SK-N-SH (cell line): ENCODE measurements around the gene BSG. TPM values are rescaled to one million over a fixed set of nuclear protein-coding genes. Genes with fewer than 3 reads are reported as not detected.

Source experiments
- CTCF ChIA-PET: fragments of 300-600, 350-600 bp; formaldehyde crosslinking; extraction: SDS; loops from one replicate; lab custom pipeline; 2021; lab: Yijun Ruan, JAX
- POLR2A ChIA-PET: fragments of 350-600 bp; sonication (Branson Sonifier 250); formaldehyde crosslinking; extraction: SDS; loops from one replicate; lab custom pipeline; 2020; ENCODE audit warnings: antibody characterized with exemption, inconsistent platforms; lab: Yijun Ruan, JAX
- DNase-seq: peaks from one replicate; pipeline ENCODE4 v3.0.0; 2012
- H2AFZ ChIP-seq: fragments of 200-600 bp; sonication (generic); 2 replicates; pipeline ENCODE4 v1.8.1; 2016; ENCODE audit warnings: antibody characterized with exemption, mild to moderate bottlenecking, low read depth
- H3F3A ChIP-seq: fragments of 200-600 bp; sonication (generic); replicated peaks from 2 replicates; pipeline ENCODE3; 2016; ENCODE audit warnings: antibody characterized with exemption, mild to moderate bottlenecking; ENCODE audit not compliant: insufficient read depth
- H3K27ac ChIP-seq, 2 experiments: fragments of 200-500 bp in 1 of 2; fragments of 200-600 bp in 1 of 2; sonication (Bioruptor generic) in 1 of 2; sonication (generic), shearing (Covaris generic) in 1 of 2; 2 replicates each; pipeline versions ENCODE4 v1.5.1 to v1.6.1; 2014 to 2016; ENCODE audit warnings: low read depth in 2 of 2, inconsistent platforms in 1 of 2, low read length in 1 of 2, mild to moderate bottlenecking in 1 of 2, mixed read lengths in 1 of 2
- H3K27me3 ChIP-seq: fragments of 200-600 bp; sonication (generic), shearing (Covaris generic); 2 replicates; pipeline ENCODE4 v1.6.1; 2016; ENCODE audit warnings: mixed run types; ENCODE audit not compliant: insufficient read depth
- H3K36me3 ChIP-seq, 2 experiments: fragments of 200-500 bp in 1 of 2; fragments of 200-600 bp in 1 of 2; sonication (Bioruptor generic) in 1 of 2; sonication (generic) in 1 of 2; replicated peaks in 1 of 2; 2 replicates each; pipeline versions ENCODE3 to v1.5.1; 2014 to 2016; ENCODE audit warnings: low read length in 1 of 2, mild to moderate bottlenecking in 1 of 2; ENCODE audit not compliant: insufficient read depth in 2 of 2, control insufficient read depth in 1 of 2
- H3K4me1 ChIP-seq, 2 experiments: fragments of 200-500 bp in 1 of 2; fragments of 200-600 bp in 1 of 2; sonication (Bioruptor generic) in 1 of 2; sonication (generic), shearing (Covaris generic) in 1 of 2; 2 replicates each; pipeline versions ENCODE4 v1.5.1 to v1.6.1; 2014 to 2016; ENCODE audit warnings: low read depth in 1 of 2, low read length in 1 of 2, mixed run types in 1 of 2; ENCODE audit not compliant: insufficient read depth in 2 of 2, control insufficient read depth in 1 of 2
- H3K4me2 ChIP-seq: fragments of 200-600 bp; sonication (generic), shearing (Covaris generic); 2 replicates; pipeline ENCODE4 v1.6.1; 2017; ENCODE audit warnings: mixed run types
- H3K4me3 ChIP-seq, 2 experiments: fragments of 200-500 bp in 1 of 2; fragments of 200-600 bp in 1 of 2; sonication (Bioruptor generic) in 1 of 2; sonication (generic), shearing (Covaris generic) in 1 of 2; 2 replicates each; pipeline versions ENCODE4 v1.5.1 to v1.8.1; 2014 to 2016; ENCODE audit warnings: low read depth in 2 of 2, inconsistent platforms in 1 of 2, low read length in 1 of 2, mild to moderate bottlenecking in 1 of 2, mixed read lengths in 1 of 2, moderate library complexity in 1 of 2
- H3K79me2 ChIP-seq: fragments of 200-600 bp; sonication (generic); 2 replicates; pipeline ENCODE4 v1.8.1; 2017; ENCODE audit warnings: mild to moderate bottlenecking; ENCODE audit not compliant: insufficient read depth
- H3K9ac ChIP-seq: fragments of 200-600 bp; sonication (generic); 2 replicates; pipeline ENCODE4 v1.6.1; 2017; ENCODE audit warnings: mixed run types
- H3K9me2 ChIP-seq: fragments of 200-600 bp; sonication (generic); 2 replicates; pipeline ENCODE4 v1.6.1; 2017; ENCODE audit warnings: mixed run types
- H3K9me3 ChIP-seq: fragments of 200-600 bp; sonication (generic); 2 replicates; pipeline ENCODE4 v1.6.1; 2017; ENCODE audit warnings: mixed run types, mild to moderate bottlenecking, moderate library complexity
- H4K20me1 ChIP-seq: fragments of 200-600 bp; sonication (generic); 2 replicates; pipeline ENCODE4 v1.6.1; 2017; ENCODE audit warnings: mild to moderate bottlenecking, mixed run types; ENCODE audit not compliant: insufficient read depth
- ELF1 ChIP-seq: IDR thresholded peaks from 2 replicates; pipeline ENCODE4 v1.4.0; 2012
- GATA2 ChIP-seq: sonication (generic); formaldehyde crosslinking; IDR thresholded peaks from 2 replicates; pipeline ENCODE4 v1.5.0; 2020; ENCODE audit warnings: mild to moderate bottlenecking, missing genetic modification reagents
- IRF3 ChIP-seq: fragments of 150-350 bp; IDR thresholded peaks from 2 replicates; pipeline ENCODE4 v1.6.1; 2016; ENCODE audit warnings: mild to moderate bottlenecking, low read depth, low read length
- MAX ChIP-seq: IDR thresholded peaks from 2 replicates; pipeline ENCODE4 v1.4.0; 2012; ENCODE audit warnings: low read depth
- NFIC ChIP-seq: IDR thresholded peaks from 2 replicates; pipeline ENCODE4 v1.4.0; 2012; ENCODE audit warnings: borderline replicate concordance
- PBX3 ChIP-seq: IDR thresholded peaks from 2 replicates; pipeline ENCODE4; 2012
- POLR2AphosphoS5 ChIP-seq: IDR thresholded peaks from 2 replicates; pipeline ENCODE4 v1.6.1; 2012; ENCODE audit warnings: low read depth, low read length
- RFX5 ChIP-seq: IDR thresholded peaks from 2 replicates; pipeline ENCODE4 v1.6.1; 2012; ENCODE audit warnings: mild to moderate bottlenecking, improper control_type of control experiment, low read length
- TAF1 ChIP-seq: IDR thresholded peaks from 2 replicates; pipeline ENCODE4 v1.6.1; 2012; ENCODE audit warnings: low read depth, mild to moderate bottlenecking, low read length, moderate library complexity, borderline replicate concordance
- TCF12 ChIP-seq: IDR thresholded peaks from 2 replicates; pipeline ENCODE4 v1.4.0; 2012
- TEAD4 ChIP-seq: IDR thresholded peaks from 2 replicates; pipeline ENCODE4 v1.4.0; 2012; ENCODE audit warnings: mild to moderate bottlenecking, borderline replicate concordance; ENCODE audit not compliant: insufficient read depth
- WGBS: methylation state at CpG from one replicate; pipeline ENCODE4 v1.1.6; 2017; ENCODE audit warnings: low lambda C conversion rate; 5-methylcytosine and 5-hydroxymethylcytosine counted together
- polyA plus RNA-seq, 3 experiments: library from polyadenylated mRNA; depleted of rRNA; stranded (reverse); fragments of >200 nt; gene quantifications; 2 replicates each; pipeline ENCODE4 v1.2.3, GENCODE V29; 2012
- TF ChIP-seq, protein P1 (sequence below): IDR thresholded peaks from 2 replicates; pipeline ENCODE4 v1.4.0; 2012; ENCODE audit warnings: low read depth, borderline replicate concordance
- TF ChIP-seq, protein P2 (sequence below): IDR thresholded peaks from 2 replicates; pipeline ENCODE4 v1.6.1; 2012; ENCODE audit warnings: mild to moderate bottlenecking, low read depth, low read length, moderate library complexity

BSG gene
- polyA plus RNA-seq, 1 of the 3 experiments (the other 2 are of a cell fraction) = 835 TPM

DNA sequence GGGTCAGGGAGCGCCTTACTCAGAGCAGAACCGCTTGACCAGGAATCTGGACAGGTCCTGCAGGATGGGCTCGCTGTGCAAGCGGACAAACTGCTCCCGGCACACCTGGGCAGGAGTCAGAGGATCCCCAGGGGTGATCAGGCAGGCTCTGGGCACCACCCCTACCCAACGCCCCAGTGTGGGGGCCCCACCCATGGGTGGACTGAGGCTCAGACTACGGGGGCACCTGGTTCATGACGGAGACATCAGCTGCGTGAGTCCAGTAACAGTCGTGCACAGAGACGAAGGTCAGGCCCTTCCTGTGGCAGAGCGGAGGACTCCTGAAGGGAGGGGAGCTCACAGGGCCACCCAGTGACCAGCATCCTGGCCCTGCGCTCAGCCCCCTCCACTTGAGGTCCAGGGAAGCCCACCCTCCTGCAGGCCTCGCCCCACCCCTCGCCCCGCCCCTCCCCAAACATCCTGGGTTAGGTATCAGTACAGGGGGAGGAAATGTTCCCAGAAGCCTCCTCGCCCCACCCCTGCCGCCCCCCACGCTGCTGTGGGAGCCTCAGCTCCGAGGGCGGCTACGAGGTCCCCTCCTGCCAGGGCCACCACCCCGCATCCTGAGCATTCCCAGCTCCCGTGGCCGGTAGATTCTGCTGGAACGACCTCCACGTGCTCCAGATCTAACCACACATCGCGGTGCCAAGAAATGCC lies 45.3 kb downstream of the BSG start:
- Histone ChIP-seq H3K4me1 (no peaks in the 10 kb centered on the region), H3K27me3 (no peaks in the 10 kb centered on the region), H3K79me2 (no peaks in the 10 kb centered on the region), H3K9me3 (no peaks in the 10 kb centered on the region), H3K27ac (no peak overlapping the region), H3K4me2 (no peak overlapping the region), H3K36me3 (peaks cover 0 to 47% of the 10 kb centered on the region in 2 experiments), H3K9ac (no peak overlapping the region), H3K9me2 (no peaks in the 10 kb centered on the region), H3K4me3 (no peak overlapping the region), H3F3A (no peaks in the 10 kb centered on the region), H4K20me1 (no peaks in the 10 kb centered on the region), H2AFZ (no peak overlapping the region)
- DNase-seq = no peak
- WGBS = 84% methylated on average over 9 of the region's 29 CpGs
- POLR2A ChIA-PET = no interaction called here
- TF ChIP-seq NFIC (no peak), POLR2AphosphoS5 (no peak), MAX (no peak), PBX3 (no peak), RFX5 (no peak), TCF12 (no peak), IRF3 (no peak), TEAD4 (no peak), ELF1 (no peak), TAF1 (no peak), GATA2 (CRISPR knock-in tag) (no peak)
- TF ChIP-seq, protein P1, sequence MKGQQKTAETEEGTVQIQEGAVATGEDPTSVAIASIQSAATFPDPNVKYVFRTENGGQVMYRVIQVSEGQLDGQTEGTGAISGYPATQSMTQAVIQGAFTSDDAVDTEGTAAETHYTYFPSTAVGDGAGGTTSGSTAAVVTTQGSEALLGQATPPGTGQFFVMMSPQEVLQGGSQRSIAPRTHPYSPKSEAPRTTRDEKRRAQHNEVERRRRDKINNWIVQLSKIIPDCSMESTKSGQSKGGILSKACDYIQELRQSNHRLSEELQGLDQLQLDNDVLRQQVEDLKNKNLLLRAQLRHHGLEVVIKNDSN = no peak
- TF ChIP-seq, protein P2, sequence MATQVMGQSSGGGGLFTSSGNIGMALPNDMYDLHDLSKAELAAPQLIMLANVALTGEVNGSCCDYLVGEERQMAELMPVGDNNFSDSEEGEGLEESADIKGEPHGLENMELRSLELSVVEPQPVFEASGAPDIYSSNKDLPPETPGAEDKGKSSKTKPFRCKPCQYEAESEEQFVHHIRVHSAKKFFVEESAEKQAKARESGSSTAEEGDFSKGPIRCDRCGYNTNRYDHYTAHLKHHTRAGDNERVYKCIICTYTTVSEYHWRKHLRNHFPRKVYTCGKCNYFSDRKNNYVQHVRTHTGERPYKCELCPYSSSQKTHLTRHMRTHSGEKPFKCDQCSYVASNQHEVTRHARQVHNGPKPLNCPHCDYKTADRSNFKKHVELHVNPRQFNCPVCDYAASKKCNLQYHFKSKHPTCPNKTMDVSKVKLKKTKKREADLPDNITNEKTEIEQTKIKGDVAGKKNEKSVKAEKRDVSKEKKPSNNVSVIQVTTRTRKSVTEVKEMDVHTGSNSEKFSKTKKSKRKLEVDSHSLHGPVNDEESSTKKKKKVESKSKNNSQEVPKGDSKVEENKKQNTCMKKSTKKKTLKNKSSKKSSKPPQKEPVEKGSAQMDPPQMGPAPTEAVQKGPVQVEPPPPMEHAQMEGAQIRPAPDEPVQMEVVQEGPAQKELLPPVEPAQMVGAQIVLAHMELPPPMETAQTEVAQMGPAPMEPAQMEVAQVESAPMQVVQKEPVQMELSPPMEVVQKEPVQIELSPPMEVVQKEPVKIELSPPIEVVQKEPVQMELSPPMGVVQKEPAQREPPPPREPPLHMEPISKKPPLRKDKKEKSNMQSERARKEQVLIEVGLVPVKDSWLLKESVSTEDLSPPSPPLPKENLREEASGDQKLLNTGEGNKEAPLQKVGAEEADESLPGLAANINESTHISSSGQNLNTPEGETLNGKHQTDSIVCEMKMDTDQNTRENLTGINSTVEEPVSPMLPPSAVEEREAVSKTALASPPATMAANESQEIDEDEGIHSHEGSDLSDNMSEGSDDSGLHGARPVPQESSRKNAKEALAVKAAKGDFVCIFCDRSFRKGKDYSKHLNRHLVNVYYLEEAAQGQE = no peak
- CTCF ChIA-PET = interaction anchor here (0.6 to 0.9 kb wide), 2 partner anchors 11 to 314 kb away, joined by 3 to 8 read pairs; no protein-coding TSS in a partner anchor
